ENCODE measurements around the gene PINLYP. TPM values are rescaled to one million over a fixed set of nuclear protein-coding genes. Genes with fewer than 3 reads are reported as not detected.
A peak's percentile ranks its signal among the peaks of the same experiment; 100 is the strongest.

PINLYP gene
- total and polyA plus RNA-seq, 9 of the 15 experiments (the other 6 are each of a cell fraction or from before 2014, with no cell fraction given): 1.00 to 6.7 (median 2.2) TPM

DNA sequence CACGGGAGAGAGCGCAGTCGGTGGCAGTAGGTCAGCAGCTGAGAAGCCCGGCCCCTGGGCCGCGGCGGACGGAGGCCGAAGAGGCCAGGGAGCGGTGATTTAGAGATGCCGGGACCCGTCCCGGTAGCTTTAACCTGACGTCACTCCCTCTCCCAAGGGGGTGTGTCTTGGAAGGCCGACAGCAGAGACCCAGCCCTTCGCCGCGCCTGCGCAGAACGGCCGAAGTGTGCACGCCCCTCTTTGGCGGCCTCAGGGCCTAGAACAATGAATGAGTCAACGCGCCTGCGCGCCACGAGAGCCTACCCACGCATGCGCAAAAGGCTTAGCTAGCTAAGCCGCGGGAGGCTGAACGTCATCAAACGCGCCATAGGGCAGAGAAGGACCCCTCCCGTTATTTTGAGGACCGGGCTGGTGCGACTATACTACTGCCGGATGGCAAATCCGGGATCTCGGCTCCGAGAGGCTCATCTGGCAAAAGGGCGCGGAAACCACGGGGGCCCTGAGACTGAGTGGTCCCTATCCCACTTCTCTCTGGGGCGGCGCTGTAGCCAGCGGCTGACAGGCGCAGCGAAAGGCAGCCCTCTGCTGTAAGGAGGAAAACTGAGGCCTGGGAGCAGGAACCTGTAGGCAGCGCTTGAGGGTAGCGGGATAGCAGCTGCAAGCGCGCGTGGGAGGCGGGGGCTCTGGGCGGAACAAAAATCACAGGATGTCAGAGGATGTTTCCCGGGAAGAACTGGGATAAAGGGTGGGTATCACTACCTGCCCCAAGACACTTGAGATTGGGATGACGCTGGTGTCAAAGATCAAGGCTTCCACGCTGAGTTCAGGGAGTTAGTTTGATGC lies 20.6 kb downstream of the PINLYP start, which contains the start of the genes IRGQ and ZNF576:
Gene IRGQ, minus strand, starts transcription at position 136 of the 843 bp plus-strand sequence. CDS start 796 bp downstream, outside the sequence.
Gene ZNF576, plus strand, starts transcription at position 597 of the 843 bp plus-strand sequence. CDS start 514 bp downstream, outside the sequence.
- intact Hi-C loops (cut with micrococcal nuclease): loop anchor here (1.0 to 2.0 kb wide), 2 partner anchors 21 to 57 kb away; partner anchors contain the start of genes PINLYP and XRCC1
- POLR2A ChIA-PET: interaction anchor here (0.5 to 5.6 kb wide), 13 partner anchors 13 to 1819 kb away, joined by 3 to 60 read pairs (median 3); partner anchors contain the start of genes PINLYP, SRRM5 and XRCC1
- Histone ChIP-seq H3K4me1 (replicated peaks in 1 of 2; ENCODE audit: control insufficient read depth in 2 of 2, insufficient read depth in 2 of 2, low read length in 2 of 2) (peaks cover 15 to 47% of the 10 kb centered on the region in 2 experiments; a peak in 4 of 5 replicates), H2AFZ (ENCODE audit: low read depth, low read length) (peak within 1 kb of the TSS; percentile 98), H3K4me3 (peak within 1 kb of the TSS; percentile 76), H3K27ac (ENCODE audit: extremely low read depth, low read depth, low read length) (peak within 1 kb of the TSS; percentile 99), H3K4me2 (ENCODE audit: insufficient read depth, low read length) (peak within 1 kb of the TSS; percentile 97), H3K79me2 (ENCODE audit: control insufficient read depth, insufficient read depth, low read length) (peaks cover 41% of the 10 kb centered on the region), H3K9ac (ENCODE audit: insufficient read depth in 1 of 2, low read depth in 2 of 2, low read length in 2 of 2) (peak within 1 kb of the TSS; percentile 97 to 98), H3K36me3 (ENCODE audit: control insufficient read depth, insufficient read depth, low read length) (peaks cover 49% of the 10 kb centered on the region; the same call in 2 of the 3 replicates), H4K20me1 (replicated peaks; ENCODE audit: control insufficient read depth, insufficient read depth, low read length) (no peaks in the 10 kb centered on the region), H3K9me1 (ENCODE audit: control insufficient read depth, insufficient read depth, low read length) (no peaks in the 10 kb centered on the region), H3K27me3 (ENCODE audit: control insufficient read depth in 2 of 2, insufficient read depth in 2 of 2, low read length in 2 of 2) (no peaks in the 10 kb centered on the region), H3K9me3 (replicated peaks; ENCODE audit: control insufficient read depth, insufficient read depth, low read depth, low read length) (no peaks in the 10 kb centered on the region)
- peak; percentile 89 for ATAC-seq
- in situ Hi-C loops (cut with MboI): no loop called here
- peak; percentile 100 for FAIRE-seq
- WGBS (ENCODE audit: insufficient coverage, low coverage, missing lambda C conversion rate): under 1% methylated on average over 54 of the region's 60 CpGs
- CTCF ChIA-PET (ENCODE audit: low intra/inter-chr PET ratio): interaction anchor here (1.6 kb wide), 1 partner anchor 55 kb away, joined by 6 read pairs; no protein-coding TSS in a partner anchor
- peak; percentile 98 to 100 (median 99) for DNase-seq (ENCODE audit: extremely low read depth in 1 of 4, low spot score in 3 of 4)
- no TSS peak for BruUV-seq (replicated peaks)
- TF ChIP-seq RBM34 (IDR thresholded peaks at IDR 0.05; ENCODE audit: borderline replicate concordance, insufficient read depth, low read length) (no peak), GABPA (tag; conservative IDR thresholded peaks at IDR 0.05; ENCODE audit: low read depth) (0 out of 2 replicates have a peak, but pooled peaks have one; percentile 18), RBM39 (optimal IDR thresholded peaks at IDR 0.05; ENCODE audit: low read depth, low read length) (peak; percentile 54), MTA1 (IDR thresholded peaks at IDR 0.05; ENCODE audit: borderline replicate concordance) (peak; percentile 99), NCOA1 (IDR thresholded peaks at IDR 0.05; ENCODE audit: low read depth) (no peak), GTF2A2 (tag; IDR thresholded peaks at IDR 0.05) (no peak), BHLHE40 (IDR thresholded peaks at IDR 0.05; ENCODE audit: low read length) (peak; percentile 10), CEBPB (tag; IDR thresholded peaks at IDR 0.05) (no peak), ZBTB7A (IDR thresholded peaks at IDR 0.05; ENCODE audit: borderline replicate concordance, control insufficient read depth, low read depth, low read length) (peak; percentile 35; the same call in 1 of the 2 replicates), CSDE1 (IDR thresholded peaks at IDR 0.05) (peak in 1 of 2 experiments; percentile 33; a peak in 1 of 4 replicates), SRSF7 (optimal IDR thresholded peaks at IDR 0.05; ENCODE audit: low read depth, low read length) (no peak), RNF2 (IDR thresholded peaks at IDR 0.05) (no peak), COPS2 (conservative IDR thresholded peaks at IDR 0.05) (no peak), PYGO2 (tag; IDR thresholded peaks at IDR 0.05) (no peak), ZNF785 (CRISPR knock-in tag; IDR thresholded peaks at IDR 0.05) (no peak), TEAD2 (tag; IDR thresholded peaks at IDR 0.05) (no peak), TARDBP (IDR thresholded peaks at IDR 0.05) (peak; percentile 90)
- TF ChIP-seq, protein P1, sequence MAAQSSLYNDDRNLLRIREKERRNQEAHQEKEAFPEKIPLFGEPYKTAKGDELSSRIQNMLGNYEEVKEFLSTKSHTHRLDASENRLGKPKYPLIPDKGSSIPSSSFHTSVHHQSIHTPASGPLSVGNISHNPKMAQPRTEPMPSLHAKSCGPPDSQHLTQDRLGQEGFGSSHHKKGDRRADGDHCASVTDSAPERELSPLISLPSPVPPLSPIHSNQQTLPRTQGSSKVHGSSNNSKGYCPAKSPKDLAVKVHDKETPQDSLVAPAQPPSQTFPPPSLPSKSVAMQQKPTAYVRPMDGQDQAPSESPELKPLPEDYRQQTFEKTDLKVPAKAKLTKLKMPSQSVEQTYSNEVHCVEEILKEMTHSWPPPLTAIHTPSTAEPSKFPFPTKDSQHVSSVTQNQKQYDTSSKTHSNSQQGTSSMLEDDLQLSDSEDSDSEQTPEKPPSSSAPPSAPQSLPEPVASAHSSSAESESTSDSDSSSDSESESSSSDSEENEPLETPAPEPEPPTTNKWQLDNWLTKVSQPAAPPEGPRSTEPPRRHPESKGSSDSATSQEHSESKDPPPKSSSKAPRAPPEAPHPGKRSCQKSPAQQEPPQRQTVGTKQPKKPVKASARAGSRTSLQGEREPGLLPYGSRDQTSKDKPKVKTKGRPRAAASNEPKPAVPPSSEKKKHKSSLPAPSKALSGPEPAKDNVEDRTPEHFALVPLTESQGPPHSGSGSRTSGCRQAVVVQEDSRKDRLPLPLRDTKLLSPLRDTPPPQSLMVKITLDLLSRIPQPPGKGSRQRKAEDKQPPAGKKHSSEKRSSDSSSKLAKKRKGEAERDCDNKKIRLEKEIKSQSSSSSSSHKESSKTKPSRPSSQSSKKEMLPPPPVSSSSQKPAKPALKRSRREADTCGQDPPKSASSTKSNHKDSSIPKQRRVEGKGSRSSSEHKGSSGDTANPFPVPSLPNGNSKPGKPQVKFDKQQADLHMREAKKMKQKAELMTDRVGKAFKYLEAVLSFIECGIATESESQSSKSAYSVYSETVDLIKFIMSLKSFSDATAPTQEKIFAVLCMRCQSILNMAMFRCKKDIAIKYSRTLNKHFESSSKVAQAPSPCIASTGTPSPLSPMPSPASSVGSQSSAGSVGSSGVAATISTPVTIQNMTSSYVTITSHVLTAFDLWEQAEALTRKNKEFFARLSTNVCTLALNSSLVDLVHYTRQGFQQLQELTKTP (IDR thresholded peaks at IDR 0.05; ENCODE audit: low read depth in 1 of 2, partially characterized antibody in 2 of 2): peak; percentile 27 to 68
- TF ChIP-seq, protein P2, sequence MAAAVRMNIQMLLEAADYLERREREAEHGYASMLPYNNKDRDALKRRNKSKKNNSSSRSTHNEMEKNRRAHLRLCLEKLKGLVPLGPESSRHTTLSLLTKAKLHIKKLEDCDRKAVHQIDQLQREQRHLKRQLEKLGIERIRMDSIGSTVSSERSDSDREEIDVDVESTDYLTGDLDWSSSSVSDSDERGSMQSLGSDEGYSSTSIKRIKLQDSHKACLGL (CRISPR knock-in tag; IDR thresholded peaks at IDR 0.05; ENCODE audit: borderline replicate concordance, poor library complexity, severe bottlenecking): no peak

Data from K562 (cell line).